ENCODE results near the gene PRKCH. TPM values are rescaled to one million over a fixed set of nuclear protein-coding genes. Genes with fewer than 3 reads are reported as not detected.
A peak's percentile ranks its signal among the peaks of the same experiment; 100 is the strongest.

Gene PRKCH
- total and polyA plus RNA-seq, 3 experiments from 2014 or later = 165 to 369 (median 166) TPM

DNA sequence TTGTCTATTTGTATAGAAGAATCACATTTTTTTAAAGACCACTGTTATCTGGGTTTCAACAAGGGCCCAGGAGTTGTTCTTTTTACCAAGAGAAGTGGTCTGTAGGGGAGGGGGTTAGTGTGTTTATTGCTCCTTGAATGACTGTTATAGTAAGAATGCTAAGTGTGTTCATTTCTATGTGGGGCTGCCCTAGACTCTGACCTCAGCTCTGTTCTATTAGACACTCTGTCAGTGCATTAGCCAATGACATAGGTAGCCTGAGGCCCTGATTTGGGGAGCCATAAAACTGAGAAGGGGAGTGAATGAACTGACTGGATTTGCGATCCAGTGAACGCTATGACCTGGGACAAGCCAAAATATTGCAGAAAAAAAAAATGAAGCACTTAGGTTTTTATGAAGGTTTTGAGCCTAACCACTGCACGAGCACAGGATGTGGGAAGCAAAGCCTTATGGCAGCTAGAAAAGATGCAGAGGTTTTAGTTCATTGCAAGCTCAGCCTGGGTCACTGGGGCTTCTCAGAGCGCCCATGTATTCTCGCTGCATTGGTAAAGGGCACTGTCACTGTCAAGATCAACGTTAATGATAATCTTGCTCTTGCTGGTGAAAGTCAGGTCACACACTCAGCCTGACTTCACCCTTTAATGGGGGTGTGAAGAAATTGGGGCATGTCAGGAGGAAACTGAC is 63.8 kb downstream of the PRKCH start:
- Histone ChIP-seq H3K4me3 (ENCODE audit: low read length) (peak overlapping the region; percentile 19), H3K9me3 (ENCODE audit: low read length) (no peaks in the 10 kb centered on the region), H3K27ac (ENCODE audit: low read depth, low read length) (no peak overlapping the region), H3K27me3 (ENCODE audit: insufficient read depth, low read length, poor library complexity, severe bottlenecking) (no peaks in the 10 kb centered on the region), H3K36me3 (ENCODE audit: insufficient read depth, low read length) (no peaks in the 10 kb centered on the region), H3K4me1 (ENCODE audit: insufficient read depth, low read length) (peaks cover 100% of the 10 kb centered on the region)
- POLR2A ChIA-PET = interaction anchor here (0.5 to 2.3 kb wide), 7 partner anchors 9 to 64 kb away, joined by 3 to 9 read pairs (median 4); no protein-coding TSS in a partner anchor
- H3K27ac Mint-ChIP-seq = no peak overlapping the region
- peak; percentile 44 to 86 (median 79) for DNase-seq
- H3K4me1 Mint-ChIP-seq = no peaks in the 10 kb centered on the region
- no peaks in the 10 kb centered on the region for H3K27me3 Mint-ChIP-seq
- H3K9me3 Mint-ChIP-seq = no peaks in the 10 kb centered on the region
- no peak overlapping the region for H3K4me3 Mint-ChIP-seq
- H3K36me3 Mint-ChIP-seq = peaks cover 0 to 16% (median 2%) of the 10 kb centered on the region in 3 donors
- CTCF ChIA-PET = interaction anchor here (0.8 to 2.1 kb wide), 8 partner anchors 8 to 67 kb away, joined by 3 to 8 read pairs (median 4); partner anchors contain the start of gene PRKCH

DNA sequence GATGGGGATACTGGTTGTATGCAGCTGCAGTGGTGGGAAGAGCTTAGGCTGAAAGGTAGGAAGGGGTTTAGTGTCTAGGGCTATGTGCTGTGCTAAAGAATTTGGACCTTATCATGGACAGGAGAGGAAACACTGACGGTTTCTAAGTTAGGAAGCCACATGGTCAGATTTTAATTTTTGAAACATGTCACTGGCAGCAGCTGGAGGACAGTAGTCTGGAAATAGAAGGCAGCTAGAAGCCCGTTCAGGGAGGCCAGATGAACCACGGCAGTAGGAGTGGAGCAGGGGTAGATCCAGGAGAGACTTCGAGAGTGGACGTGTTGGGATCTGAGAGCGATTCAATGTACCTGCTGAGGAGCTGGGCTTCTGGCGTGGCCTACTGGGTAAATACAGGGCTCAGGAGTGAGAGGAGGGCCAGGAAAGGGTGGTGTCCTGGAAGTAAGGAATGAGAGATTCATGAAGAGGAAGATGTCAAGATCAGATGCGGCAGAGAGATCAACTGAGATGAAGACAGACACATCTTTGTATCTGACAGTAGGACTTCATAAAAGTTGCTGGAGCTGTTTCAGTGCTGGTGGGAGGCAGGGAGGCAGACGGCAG is 64.9 kb downstream of the PRKCH start:
- Histone ChIP-seq H3K27me3 (ENCODE audit: insufficient read depth, low read length, poor library complexity, severe bottlenecking) (no peaks in the 10 kb centered on the region), H3K4me3 (ENCODE audit: low read length) (peak overlapping the region; percentile 14), H3K4me1 (ENCODE audit: insufficient read depth, low read length) (peaks cover 99% of the 10 kb centered on the region), H3K9me3 (ENCODE audit: low read length) (no peaks in the 10 kb centered on the region), H3K36me3 (ENCODE audit: insufficient read depth, low read length) (no peaks in the 10 kb centered on the region), H3K27ac (ENCODE audit: low read depth, low read length) (no peak overlapping the region)
- Mint-ChIP-seq H3K4me1 (no peaks in the 10 kb centered on the region), H3K36me3 (peaks cover 0 to 12% (median 2%) of the 10 kb centered on the region in 3 donors), H3K27me3 (no peaks in the 10 kb centered on the region), H3K4me3 (no peak overlapping the region), H3K9me3 (no peaks in the 10 kb centered on the region), H3K27ac (no peak overlapping the region)
- POLR2A ChIA-PET = interaction anchor here (0.9 to 2.3 kb wide), 7 partner anchors 9 to 53 kb away, joined by 3 to 9 read pairs (median 4); no protein-coding TSS in a partner anchor
- DNase-seq = no peak
- CTCF ChIA-PET = interaction anchor here (0.8 to 2.1 kb wide), 8 partner anchors 9 to 75 kb away, joined by 3 to 9 read pairs (median 5); no protein-coding TSS in a partner anchor

DNA sequence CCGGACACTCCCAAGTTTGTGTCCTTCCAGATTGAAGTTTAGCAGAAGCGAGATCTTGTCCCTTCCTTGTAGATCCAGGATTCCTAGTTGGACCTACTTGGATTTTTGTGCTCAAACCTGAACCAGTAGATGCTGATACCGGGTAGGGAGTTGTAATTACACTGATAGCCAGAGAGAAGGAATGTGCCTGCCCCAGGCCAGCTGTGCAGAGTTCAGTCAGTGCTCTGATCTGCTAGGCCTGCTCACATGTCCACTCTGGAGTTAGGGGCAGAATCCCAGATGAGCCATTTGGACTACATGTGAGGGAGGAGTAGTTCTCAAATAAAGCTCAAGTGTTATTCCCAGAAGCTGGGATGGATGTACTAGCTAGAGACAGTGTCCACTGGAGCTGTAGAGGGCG is 65.7 kb downstream of the PRKCH start:
- Histone ChIP-seq H3K27ac (ENCODE audit: low read depth, low read length) (no peak overlapping the region), H3K27me3 (ENCODE audit: insufficient read depth, low read length, poor library complexity, severe bottlenecking) (no peaks in the 10 kb centered on the region), H3K36me3 (ENCODE audit: insufficient read depth, low read length) (no peaks in the 10 kb centered on the region), H3K9me3 (ENCODE audit: low read length) (no peaks in the 10 kb centered on the region), H3K4me1 (ENCODE audit: insufficient read depth, low read length) (peaks cover 99% of the 10 kb centered on the region), H3K4me3 (ENCODE audit: low read length) (peak overlapping the region; percentile 15)
- no peak overlapping the region for H3K4me3 Mint-ChIP-seq
- no peak overlapping the region for H3K27ac Mint-ChIP-seq
- H3K9me3 Mint-ChIP-seq = no peaks in the 10 kb centered on the region
- ChIA-PET CTCF (interaction anchor here (1.3 to 1.9 kb wide), 5 partner anchors 9 to 106 kb away, joined by 3 to 9 read pairs (median 5); no protein-coding TSS in a partner anchor), POLR2A (interaction anchor here (0.5 to 2.3 kb wide), 5 partner anchors 9 to 53 kb away, joined by 3 to 6 read pairs (median 3); no protein-coding TSS in a partner anchor)
- no peaks in the 10 kb centered on the region for H3K27me3 Mint-ChIP-seq
- no peaks in the 10 kb centered on the region for H3K4me1 Mint-ChIP-seq
- DNase-seq = no peak
- peaks cover 0 to 13% (median 2%) of the 10 kb centered on the region in 3 donors for H3K36me3 Mint-ChIP-seq

DNA sequence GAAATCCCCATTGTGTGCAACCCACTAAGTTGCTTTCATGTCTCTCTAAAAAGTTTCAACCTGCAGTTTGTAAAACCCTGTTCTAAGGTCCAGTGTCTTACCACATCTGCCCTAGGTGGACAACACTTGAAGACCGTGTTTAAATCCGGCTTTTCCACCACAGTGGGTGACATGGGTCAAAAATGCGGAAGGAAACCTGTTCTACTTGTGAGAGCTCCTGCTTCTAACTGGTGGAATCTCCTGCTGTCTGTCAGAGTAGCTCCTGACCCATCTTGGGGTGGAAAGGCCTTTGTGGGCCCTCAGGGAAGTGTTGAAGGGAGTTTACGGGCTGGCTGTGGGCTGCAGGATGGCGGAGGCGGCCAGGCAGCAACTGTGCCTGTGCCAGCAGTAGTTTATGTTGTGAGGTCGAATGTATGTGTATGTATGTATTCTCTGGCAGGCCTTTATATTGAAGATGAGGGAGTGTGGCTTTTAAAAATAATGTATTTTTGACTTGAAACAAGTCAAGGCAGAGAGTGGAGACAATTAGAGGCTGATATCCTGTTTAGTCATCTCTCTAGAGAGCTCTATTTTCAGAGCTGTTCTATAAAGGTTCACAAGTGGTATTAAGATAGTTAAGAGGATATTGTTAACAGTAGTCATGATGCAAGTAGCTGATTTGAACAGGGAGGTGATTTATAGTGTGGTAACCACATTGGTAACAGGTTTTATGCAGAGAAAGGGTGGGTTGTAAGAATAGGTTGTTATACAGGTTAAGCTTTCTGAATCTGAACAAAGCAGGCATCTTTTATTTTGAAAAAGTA is 67.0 kb downstream of the PRKCH start:
- peak; percentile 24 to 72 (median 53) for DNase-seq
- Mint-ChIP-seq H3K27ac (no peak overlapping the region), H3K4me3 (peak overlapping the region in 2 of 7 donors; percentile 61 to 72), H3K36me3 (peaks cover 0 to 26% (median 5%) of the 10 kb centered on the region in 3 donors), H3K27me3 (no peaks in the 10 kb centered on the region), H3K9me3 (no peaks in the 10 kb centered on the region), H3K4me1 (no peaks in the 10 kb centered on the region)
- Histone ChIP-seq H3K27me3 (ENCODE audit: insufficient read depth, low read length, poor library complexity, severe bottlenecking) (no peaks in the 10 kb centered on the region), H3K4me3 (ENCODE audit: low read length) (peak overlapping the region; percentile 34), H3K4me1 (ENCODE audit: insufficient read depth, low read length) (peaks cover 99% of the 10 kb centered on the region), H3K9me3 (ENCODE audit: low read length) (no peaks in the 10 kb centered on the region), H3K27ac (ENCODE audit: low read depth, low read length) (peak overlapping the region; percentile 44), H3K36me3 (ENCODE audit: insufficient read depth, low read length) (no peaks in the 10 kb centered on the region)
- ChIA-PET POLR2A (interaction anchor here (0.7 to 1.4 kb wide), 12 partner anchors 10 to 67 kb away, joined by 3 to 16 read pairs (median 4); partner anchors contain the start of gene PRKCH), CTCF (interaction anchor here (0.7 to 2.3 kb wide), 14 partner anchors 10 to 627 kb away, joined by 3 to 7 read pairs (median 3); no protein-coding TSS in a partner anchor)

DNA sequence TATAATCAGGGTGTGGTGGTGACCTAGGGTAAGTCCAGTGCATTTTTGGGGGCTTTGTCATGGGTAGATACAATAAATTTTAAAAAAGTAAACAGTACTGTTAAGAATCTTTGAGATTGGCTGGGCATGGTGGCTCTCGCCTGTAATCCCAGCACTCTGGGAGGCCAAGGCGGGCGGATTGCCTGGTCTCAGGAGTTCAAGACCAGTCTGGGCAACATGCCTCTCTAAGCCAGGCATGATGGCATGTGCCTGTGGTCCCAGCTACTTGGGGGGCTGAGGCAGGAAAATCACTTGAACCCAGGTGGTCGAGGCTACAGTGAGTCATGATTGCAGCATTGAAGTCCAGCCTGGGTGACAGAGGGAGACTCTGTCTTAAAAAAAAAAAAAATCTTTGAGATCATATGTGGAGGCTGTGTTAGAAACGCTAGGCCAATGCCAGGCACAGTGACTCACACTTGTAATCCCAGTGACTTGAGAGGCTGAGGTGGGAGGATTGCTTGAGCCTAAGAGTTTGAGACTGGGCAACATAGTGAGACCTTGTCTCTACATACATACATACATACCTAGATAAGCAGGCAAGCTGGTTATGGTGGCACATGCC is 67.7 kb downstream of the PRKCH start:
- H3K4me1 ChIP-seq (ENCODE audit: insufficient read depth, low read length) = peaks cover 99% of the 10 kb centered on the region
- H3K4me3 ChIP-seq (ENCODE audit: low read length) = no peak overlapping the region
- Mint-ChIP-seq H3K4me3 (peak overlapping the region in 2 of 7 donors; percentile 61 to 72), H3K9me3 (no peaks in the 10 kb centered on the region), H3K27ac (no peak overlapping the region), H3K27me3 (no peaks in the 10 kb centered on the region), H3K4me1 (no peaks in the 10 kb centered on the region), H3K36me3 (peaks cover 0 to 30% (median 7%) of the 10 kb centered on the region in 3 donors)
- no peaks in the 10 kb centered on the region for H3K9me3 ChIP-seq (ENCODE audit: low read length)
- peak in 1 of 5 donors; percentile 61 for DNase-seq
- POLR2A ChIA-PET = interaction anchor here (0.7 to 1.4 kb wide), 13 partner anchors 11 to 68 kb away, joined by 3 to 16 read pairs (median 4); partner anchors contain the start of gene PRKCH
- H3K27me3 ChIP-seq (ENCODE audit: insufficient read depth, low read length, poor library complexity, severe bottlenecking) = no peaks in the 10 kb centered on the region
- no peaks in the 10 kb centered on the region for H3K36me3 ChIP-seq (ENCODE audit: insufficient read depth, low read length)
- H3K27ac ChIP-seq (ENCODE audit: low read depth, low read length) = peak overlapping the region; percentile 7
- CTCF ChIA-PET = interaction anchor here (0.7 to 2.6 kb wide), 14 partner anchors 9 to 108 kb away, joined by 3 to 12 read pairs (median 3); partner anchors contain the start of gene PRKCH

DNA sequence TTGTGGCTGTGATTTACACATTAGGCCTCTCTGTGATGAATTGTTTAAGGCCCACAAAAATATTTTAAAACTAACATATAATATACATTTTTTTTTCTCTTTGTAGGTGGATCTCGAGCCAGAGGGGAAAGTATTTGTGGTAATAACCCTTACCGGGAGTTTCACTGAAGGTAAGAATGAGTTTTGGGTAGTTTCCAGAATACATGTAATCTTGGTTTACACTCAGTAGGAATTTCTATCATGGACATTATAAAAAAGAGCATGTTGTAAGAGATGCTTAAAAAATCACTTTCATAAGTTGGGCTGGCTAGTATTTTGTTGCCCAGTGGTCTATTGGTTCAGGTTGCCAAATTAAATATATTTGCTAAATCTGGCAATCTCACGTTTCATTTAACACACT is 69.7 kb downstream of the PRKCH start:
- Histone ChIP-seq H3K36me3 (ENCODE audit: insufficient read depth, low read length) (no peaks in the 10 kb centered on the region), H3K4me3 (ENCODE audit: low read length) (peak overlapping the region; percentile 9), H3K27me3 (ENCODE audit: insufficient read depth, low read length, poor library complexity, severe bottlenecking) (no peaks in the 10 kb centered on the region), H3K9me3 (ENCODE audit: low read length) (no peaks in the 10 kb centered on the region), H3K4me1 (ENCODE audit: insufficient read depth, low read length) (peaks cover 99% of the 10 kb centered on the region), H3K27ac (ENCODE audit: low read depth, low read length) (no peak overlapping the region)
- no peaks in the 10 kb centered on the region for H3K9me3 Mint-ChIP-seq
- CTCF ChIA-PET = interaction anchor here (2.6 kb wide), 1 partner anchor 70 kb away, joined by 12 read pairs; the partner anchor contains the start of gene PRKCH
- peak overlapping the region in 1 of 8 donors; percentile 76 for H3K27ac Mint-ChIP-seq
- DNase-seq = no peak
- H3K36me3 Mint-ChIP-seq = peaks cover 0 to 47% (median 12%) of the 10 kb centered on the region in 3 donors
- H3K27me3 Mint-ChIP-seq = no peaks in the 10 kb centered on the region
- peaks cover 0 to 3% (median 1%) of the 10 kb centered on the region in 3 donors for H3K4me1 Mint-ChIP-seq
- POLR2A ChIA-PET = interaction anchor here (0.6 to 1.5 kb wide), 4 partner anchors 43 to 61 kb away, joined by 3 read pairs; no protein-coding TSS in a partner anchor
- peak overlapping the region in 3 of 7 donors; percentile 65 to 87 (median 72) for H3K4me3 Mint-ChIP-seq

DNA sequence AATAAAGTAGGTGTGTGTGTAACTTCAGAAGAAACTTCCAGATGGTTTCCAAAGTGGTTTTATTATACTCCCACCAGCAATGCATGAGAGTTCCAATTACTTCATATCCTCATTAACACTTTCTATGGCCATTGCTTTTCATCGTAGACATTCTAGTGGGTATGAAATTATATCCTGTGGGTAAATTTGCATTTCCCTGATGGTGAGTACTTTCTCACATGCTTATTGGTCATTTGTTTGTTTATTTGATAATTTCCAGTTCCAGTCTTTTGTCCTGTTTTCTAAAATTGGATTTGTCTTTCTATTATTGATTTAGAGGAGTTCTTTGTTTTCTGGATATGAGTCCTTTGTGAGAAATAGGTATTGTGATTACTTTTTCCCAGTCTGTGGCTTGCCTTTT is 70.9 kb downstream of the PRKCH start:
- ChIA-PET POLR2A (no interaction called here), CTCF (no interaction called here)
- no peaks in the 10 kb centered on the region for H3K36me3 ChIP-seq (ENCODE audit: insufficient read depth, low read length)
- no peak overlapping the region for H3K27ac ChIP-seq (ENCODE audit: low read depth, low read length)
- peaks cover 99% of the 10 kb centered on the region for H3K4me1 ChIP-seq (ENCODE audit: insufficient read depth, low read length)
- no peaks in the 10 kb centered on the region for H3K9me3 ChIP-seq (ENCODE audit: low read length)
- H3K27me3 ChIP-seq (ENCODE audit: insufficient read depth, low read length, poor library complexity, severe bottlenecking) = no peaks in the 10 kb centered on the region
- Mint-ChIP-seq H3K27me3 (no peaks in the 10 kb centered on the region), H3K4me3 (peak overlapping the region in 5 of 7 donors; percentile 10 to 75 (median 57)), H3K9me3 (no peaks in the 10 kb centered on the region), H3K4me1 (peaks cover 0 to 14% (median 13%) of the 10 kb centered on the region in 3 donors), H3K36me3 (peaks cover 0 to 57% (median 12%) of the 10 kb centered on the region in 3 donors), H3K27ac (peak overlapping the region in 2 of 8 donors; percentile 76 to 85)
- DNase-seq = no peak
- no peak overlapping the region for H3K4me3 ChIP-seq (ENCODE audit: low read length)
